Measurements from ENCODE around the gene LRRC51. TPM values are rescaled to one million over a fixed set of nuclear protein-coding genes. Genes with fewer than 3 reads are reported as not detected.

LRRC51 gene
- total and polyA plus RNA-seq, 8 donors = 6.7 to 29.7 (median 21.2) TPM

DNA sequence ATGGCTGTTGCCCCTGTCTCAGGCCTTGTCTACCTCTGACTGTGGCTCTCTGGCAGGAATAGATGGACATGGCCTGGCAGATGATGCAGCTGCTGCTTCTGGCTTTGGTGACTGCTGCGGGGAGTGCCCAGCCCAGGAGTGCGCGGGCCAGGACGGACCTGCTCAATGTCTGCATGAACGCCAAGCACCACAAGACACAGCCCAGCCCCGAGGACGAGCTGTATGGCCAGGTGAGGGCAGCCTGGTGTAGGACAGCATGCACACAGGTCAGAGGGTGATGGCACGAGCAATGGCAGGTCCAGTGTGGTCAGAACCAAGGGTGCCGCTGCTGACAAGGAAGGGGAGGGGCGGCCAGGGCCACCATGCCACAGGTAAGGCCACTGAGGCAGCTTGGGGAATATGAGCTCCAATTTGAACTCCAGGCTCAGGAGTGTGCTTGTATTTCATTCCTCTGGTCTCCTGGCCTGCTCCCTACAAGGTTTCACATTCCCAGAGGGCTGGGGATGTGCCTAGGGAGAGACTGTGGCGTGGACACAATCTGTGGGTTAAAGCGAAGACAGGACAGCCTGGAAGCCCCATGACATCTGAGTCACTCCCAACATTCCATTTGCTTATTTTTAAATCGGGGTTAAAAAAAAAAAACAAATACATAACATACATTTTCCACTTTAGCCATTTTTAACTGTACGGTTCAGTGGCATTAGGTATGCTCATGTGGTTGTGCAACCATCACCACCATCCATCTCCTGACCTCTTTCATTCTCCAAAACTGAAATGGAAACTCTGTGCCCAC lies 55.4 kb downstream of the LRRC51 start:
- Histone ChIP-seq H3K27me3 (no peaks in the 10 kb centered on the region), H3K4me1 (peaks cover 0 to 38% of the 10 kb centered on the region in 2 donors), H3K4me3 (peak overlapping the region in 1 of 2 donors; percentile 31), H3K27ac (peak overlapping the region in 1 of 2 donors; percentile 89), H3K36me3 (no peaks in the 10 kb centered on the region), H3K9me3 (no peaks in the 10 kb centered on the region)
- DNase-seq (peak in 1 of 4 donors; percentile 58), ATAC-seq (peak; percentile 10)
- intact Hi-C loops (cut with DNase I) = no loop called here
- TF ChIP-seq, protein P1, sequence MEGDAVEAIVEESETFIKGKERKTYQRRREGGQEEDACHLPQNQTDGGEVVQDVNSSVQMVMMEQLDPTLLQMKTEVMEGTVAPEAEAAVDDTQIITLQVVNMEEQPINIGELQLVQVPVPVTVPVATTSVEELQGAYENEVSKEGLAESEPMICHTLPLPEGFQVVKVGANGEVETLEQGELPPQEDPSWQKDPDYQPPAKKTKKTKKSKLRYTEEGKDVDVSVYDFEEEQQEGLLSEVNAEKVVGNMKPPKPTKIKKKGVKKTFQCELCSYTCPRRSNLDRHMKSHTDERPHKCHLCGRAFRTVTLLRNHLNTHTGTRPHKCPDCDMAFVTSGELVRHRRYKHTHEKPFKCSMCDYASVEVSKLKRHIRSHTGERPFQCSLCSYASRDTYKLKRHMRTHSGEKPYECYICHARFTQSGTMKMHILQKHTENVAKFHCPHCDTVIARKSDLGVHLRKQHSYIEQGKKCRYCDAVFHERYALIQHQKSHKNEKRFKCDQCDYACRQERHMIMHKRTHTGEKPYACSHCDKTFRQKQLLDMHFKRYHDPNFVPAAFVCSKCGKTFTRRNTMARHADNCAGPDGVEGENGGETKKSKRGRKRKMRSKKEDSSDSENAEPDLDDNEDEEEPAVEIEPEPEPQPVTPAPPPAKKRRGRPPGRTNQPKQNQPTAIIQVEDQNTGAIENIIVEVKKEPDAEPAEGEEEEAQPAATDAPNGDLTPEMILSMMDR (IDR thresholded peaks at IDR 0.05) = no peak

DNA sequence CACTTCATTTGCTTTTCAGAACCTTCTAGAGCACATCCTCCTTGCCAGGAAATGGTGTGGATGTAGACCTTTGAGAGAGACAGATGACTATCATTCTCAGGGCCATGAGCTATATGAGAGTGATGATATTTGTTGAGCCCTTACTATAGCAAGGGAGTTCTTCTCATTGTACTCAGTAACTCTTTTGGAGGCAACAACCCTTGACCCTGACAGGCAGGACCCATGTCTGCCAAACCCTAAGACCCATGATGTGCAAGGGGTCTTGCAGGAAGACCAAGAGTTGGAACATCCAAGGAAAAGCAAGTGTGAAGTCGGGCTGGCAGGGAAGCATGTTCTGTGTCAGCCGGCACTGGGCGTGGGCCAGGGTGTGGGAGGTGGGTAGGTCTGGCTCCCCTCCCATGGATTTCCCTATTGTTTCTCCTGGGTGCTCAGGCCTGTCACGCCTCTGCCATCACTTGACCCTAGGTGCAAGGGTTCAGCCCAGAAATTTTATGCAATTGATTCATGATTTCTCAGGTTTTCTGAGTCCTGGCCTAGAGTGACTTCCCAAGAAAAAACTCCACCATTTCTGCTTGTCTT lies 56.1 kb downstream of the LRRC51 start:
- intact Hi-C loops (cut with DNase I) = no loop called here
- no peaks in the 10 kb centered on the region for H3K36me3 ChIP-seq
- H3K4me1 ChIP-seq = peaks cover 0 to 38% of the 10 kb centered on the region in 2 donors
- TF ChIP-seq, protein P1 (IDR thresholded peaks at IDR 0.05) = no peak
- peak overlapping the region in 1 of 2 donors; percentile 89 for H3K27ac ChIP-seq
- H3K27me3 ChIP-seq = no peaks in the 10 kb centered on the region
- ATAC-seq (no peak), DNase-seq (peak in 1 of 4 donors; percentile 80)
- peak overlapping the region in 1 of 2 donors; percentile 31 for H3K4me3 ChIP-seq
- H3K9me3 ChIP-seq = no peaks in the 10 kb centered on the region

GRCh38 chr11:72138821-72139390 lies 58.3 kb downstream of the LRRC51 start:
- no peaks in the 10 kb centered on the region for H3K9me3 ChIP-seq
- peak in 1 of 4 donors; percentile 16 for DNase-seq
- peak; percentile 29 for ATAC-seq
- peaks cover 0 to 33% of the 10 kb centered on the region in 2 donors for H3K4me1 ChIP-seq
- no peak overlapping the region for H3K4me3 ChIP-seq
- no peaks in the 10 kb centered on the region for H3K27me3 ChIP-seq
- no peaks in the 10 kb centered on the region for H3K36me3 ChIP-seq
- peak overlapping the region in 1 of 2 donors; percentile 28 for H3K27ac ChIP-seq
- intact Hi-C loops (cut with DNase I) = no loop called here
- TF ChIP-seq, protein P1 (IDR thresholded peaks at IDR 0.05) = no peak

DNA sequence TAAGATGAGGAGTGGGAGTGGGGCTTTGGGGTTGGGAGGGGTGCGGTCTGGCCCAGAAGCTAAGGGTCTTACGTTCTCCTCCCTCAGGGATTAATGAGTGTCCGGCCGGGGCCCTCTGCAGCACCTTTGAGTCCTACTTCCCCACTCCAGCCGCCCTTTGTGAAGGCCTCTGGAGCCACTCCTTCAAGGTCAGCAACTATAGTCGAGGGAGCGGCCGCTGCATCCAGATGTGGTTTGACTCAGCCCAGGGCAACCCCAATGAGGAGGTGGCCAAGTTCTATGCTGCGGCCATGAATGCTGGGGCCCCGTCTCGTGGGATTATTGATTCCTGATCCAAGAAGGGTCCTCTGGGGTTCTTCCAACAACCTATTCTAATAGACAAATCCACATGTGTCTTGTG lies 58.9 kb downstream of the LRRC51 start:
- H3K27me3 ChIP-seq = no peaks in the 10 kb centered on the region
- H3K36me3 ChIP-seq = no peaks in the 10 kb centered on the region
- H3K9me3 ChIP-seq = no peaks in the 10 kb centered on the region
- no peak overlapping the region for H3K4me3 ChIP-seq
- DNase-seq = no peak
- TF ChIP-seq, protein P1 (IDR thresholded peaks at IDR 0.05) = no peak
- intact Hi-C loops (cut with DNase I) = no loop called here
- ATAC-seq = no peak
- H3K4me1 ChIP-seq = peaks cover 0 to 35% of the 10 kb centered on the region in 2 donors
- peak overlapping the region in 1 of 2 donors; percentile 28 for H3K27ac ChIP-seq

DNA sequence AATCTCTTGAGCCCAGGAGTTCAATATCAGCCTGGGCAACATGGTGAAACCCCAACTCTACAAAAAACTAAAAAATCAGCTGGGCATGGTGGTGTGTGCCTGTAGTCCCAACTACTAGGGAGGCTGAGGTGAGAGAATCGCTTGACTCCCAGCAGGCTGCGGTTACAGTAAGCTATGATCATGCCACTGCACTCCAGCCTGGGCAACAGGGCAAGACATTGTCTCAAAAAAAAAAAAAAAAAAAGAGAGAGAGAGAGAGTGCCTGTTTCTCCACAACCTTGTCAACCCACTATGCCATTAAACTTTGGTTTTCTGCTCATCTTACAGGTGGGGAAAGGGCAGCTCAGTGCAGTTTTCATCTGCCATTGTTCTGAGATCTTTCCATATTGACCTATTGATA lies 60.0 kb downstream of the LRRC51 start:
- intact Hi-C loops (cut with DNase I) = no loop called here
- H3K27ac ChIP-seq = peak overlapping the region in 1 of 2 donors; percentile 57
- H3K4me1 ChIP-seq = peaks cover 0 to 26% of the 10 kb centered on the region in 2 donors
- no peaks in the 10 kb centered on the region for H3K27me3 ChIP-seq
- H3K4me3 ChIP-seq = no peak overlapping the region
- no peak for ATAC-seq
- TF ChIP-seq, protein P1 (IDR thresholded peaks at IDR 0.05) = no peak
- H3K9me3 ChIP-seq = no peaks in the 10 kb centered on the region
- H3K36me3 ChIP-seq = no peaks in the 10 kb centered on the region
- no peak for DNase-seq
